OCI-LY7 (cell line): Measurements from ENCODE around the gene ARHGAP45.

Experiments
- EZH2phosphoT487 ChIP-seq: fragments of 200-600 bp; sonication (generic); IDR thresholded peaks from 2 replicates; pipeline ENCODE4 v1.6.1; 2018; ENCODE audit warnings: low read depth, borderline replicate concordance, mild to moderate bottlenecking, mixed run types, antibody characterized with exemption, low read length, moderate library complexity, mixed read lengths
- TF ChIP-seq, protein P1 (sequence below): fragments of 200-600 bp; sonication (generic); conservative IDR thresholded peaks from 2 replicates; pipeline ENCODE4 v1.5.1; 2014; ENCODE audit warnings: mild to moderate bottlenecking, antibody characterized with exemption, low read length, moderate library complexity, mixed read lengths

DNA sequence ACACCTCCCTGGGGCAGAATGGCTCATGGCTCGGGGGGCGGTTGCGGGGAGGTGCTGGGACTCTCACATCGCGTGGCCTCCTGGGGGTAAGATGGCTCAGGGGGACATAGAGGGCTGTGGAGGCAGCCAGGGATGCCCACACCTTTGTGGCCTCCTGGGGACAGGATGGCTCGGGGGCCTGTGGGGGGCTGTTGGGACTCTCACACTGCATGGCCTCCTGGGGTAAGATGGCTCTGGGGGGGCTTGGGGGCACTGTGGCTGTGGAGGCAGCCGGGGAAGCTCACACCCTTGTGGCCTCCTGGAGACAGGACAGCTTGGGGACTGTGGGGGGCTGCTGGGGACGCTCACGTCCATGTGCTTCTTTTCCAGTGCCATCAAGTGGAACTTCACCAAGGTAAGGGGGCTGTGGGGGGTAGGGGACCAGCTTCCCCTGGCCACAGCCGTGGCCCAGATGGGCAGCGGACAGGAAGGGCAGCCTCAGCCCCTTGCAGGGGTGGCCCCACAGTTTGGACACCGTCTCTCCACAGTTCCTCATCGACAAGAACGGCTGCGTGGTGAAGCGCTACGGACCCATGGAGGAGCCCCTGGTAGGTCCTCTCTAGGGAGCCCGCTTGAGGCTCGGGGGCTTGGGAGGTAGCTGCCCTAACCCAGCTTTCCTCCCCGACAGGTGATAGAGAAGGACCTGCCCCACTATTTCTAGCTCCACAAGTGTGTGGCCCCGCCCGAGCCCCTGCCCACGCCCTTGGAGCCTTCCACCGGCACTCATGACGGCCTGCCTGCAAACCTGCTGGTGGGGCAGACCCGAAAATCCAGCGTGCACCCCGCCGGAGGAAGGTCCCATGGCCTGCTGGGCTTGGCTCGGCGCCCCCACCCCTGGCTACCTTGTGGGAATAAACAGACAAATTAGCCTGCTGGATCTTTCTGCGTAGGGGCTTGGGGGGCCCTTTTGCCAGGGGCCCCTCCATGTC lies 39.2 kb downstream of the ARHGAP45 start:
- TF ChIP-seq, protein P1, sequence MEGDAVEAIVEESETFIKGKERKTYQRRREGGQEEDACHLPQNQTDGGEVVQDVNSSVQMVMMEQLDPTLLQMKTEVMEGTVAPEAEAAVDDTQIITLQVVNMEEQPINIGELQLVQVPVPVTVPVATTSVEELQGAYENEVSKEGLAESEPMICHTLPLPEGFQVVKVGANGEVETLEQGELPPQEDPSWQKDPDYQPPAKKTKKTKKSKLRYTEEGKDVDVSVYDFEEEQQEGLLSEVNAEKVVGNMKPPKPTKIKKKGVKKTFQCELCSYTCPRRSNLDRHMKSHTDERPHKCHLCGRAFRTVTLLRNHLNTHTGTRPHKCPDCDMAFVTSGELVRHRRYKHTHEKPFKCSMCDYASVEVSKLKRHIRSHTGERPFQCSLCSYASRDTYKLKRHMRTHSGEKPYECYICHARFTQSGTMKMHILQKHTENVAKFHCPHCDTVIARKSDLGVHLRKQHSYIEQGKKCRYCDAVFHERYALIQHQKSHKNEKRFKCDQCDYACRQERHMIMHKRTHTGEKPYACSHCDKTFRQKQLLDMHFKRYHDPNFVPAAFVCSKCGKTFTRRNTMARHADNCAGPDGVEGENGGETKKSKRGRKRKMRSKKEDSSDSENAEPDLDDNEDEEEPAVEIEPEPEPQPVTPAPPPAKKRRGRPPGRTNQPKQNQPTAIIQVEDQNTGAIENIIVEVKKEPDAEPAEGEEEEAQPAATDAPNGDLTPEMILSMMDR, result no peak
- TF ChIP-seq EZH2phosphoT487, result no peak
